Activated T-cell treated with anti-CD3 and anti-CD28 coated beads for 24 hours (primary cell): ENCODE data around the gene NEUROG2.
"Not testable (repeated sequence)": the region's sequence is repeated elsewhere in the genome, so short reads cannot be mapped to it uniquely, and the experiment has no call there.

Experiments
- DNase-seq: peaks from one replicate; pipeline ENCODE4 v3.0.0-alpha.2; 2020; ENCODE audit warnings: low read depth

Gene NEUROG2

DNA sequence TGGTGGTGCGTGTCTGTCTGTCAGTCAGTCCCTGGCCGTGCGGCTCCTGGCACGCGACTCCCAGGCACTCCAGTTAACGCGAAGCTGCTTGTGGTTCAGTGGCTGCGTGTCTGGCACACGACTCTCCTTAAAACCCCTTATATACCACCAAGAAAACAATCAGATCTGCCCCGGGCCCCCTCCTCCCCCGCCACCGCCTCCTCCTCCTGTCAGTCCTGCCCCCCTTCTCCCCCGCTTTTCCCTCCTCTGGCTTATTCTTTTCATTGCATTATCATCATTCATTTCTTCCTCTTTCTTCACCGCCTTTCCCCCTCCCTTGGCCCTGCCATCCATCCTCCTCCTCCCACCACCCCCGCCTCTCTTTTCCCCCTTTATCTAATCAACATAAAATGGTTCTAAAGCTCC lies at the start of gene NEUROG2:
TSS of gene NEUROG2 (minus strand) at position 115 of the 405 bp plus-strand sequence. CDS start 705 bp downstream, outside the sequence.
- no peak for DNase-seq

DNA sequence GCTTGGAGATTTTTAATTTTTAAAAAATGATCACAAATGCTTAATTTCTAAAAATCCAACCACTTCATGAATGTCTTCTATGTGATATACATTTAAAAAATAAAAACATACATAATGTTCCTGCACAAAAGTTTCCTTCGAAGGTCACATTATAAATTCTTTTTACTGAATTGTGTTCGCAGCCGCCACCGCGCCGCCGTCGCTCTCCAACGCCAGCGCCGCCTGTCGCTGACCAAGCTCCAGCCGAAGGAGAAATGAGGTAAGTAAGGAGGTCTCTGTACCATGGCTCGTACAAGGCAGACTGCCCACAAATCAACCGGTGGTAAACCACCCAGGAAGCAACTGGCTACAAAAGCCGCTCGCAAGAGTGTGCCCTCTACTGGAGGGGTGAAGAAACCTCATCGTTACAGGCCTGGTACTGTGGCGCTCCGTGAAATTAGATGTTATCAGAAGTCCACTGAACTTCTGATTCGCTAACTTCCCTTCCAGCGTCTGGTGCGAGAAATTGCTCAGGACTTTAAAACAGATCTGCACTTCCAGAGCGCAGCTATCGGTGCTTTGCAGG lies 48.8 kb upstream of the NEUROG2 start:
- no peak for DNase-seq

DNA sequence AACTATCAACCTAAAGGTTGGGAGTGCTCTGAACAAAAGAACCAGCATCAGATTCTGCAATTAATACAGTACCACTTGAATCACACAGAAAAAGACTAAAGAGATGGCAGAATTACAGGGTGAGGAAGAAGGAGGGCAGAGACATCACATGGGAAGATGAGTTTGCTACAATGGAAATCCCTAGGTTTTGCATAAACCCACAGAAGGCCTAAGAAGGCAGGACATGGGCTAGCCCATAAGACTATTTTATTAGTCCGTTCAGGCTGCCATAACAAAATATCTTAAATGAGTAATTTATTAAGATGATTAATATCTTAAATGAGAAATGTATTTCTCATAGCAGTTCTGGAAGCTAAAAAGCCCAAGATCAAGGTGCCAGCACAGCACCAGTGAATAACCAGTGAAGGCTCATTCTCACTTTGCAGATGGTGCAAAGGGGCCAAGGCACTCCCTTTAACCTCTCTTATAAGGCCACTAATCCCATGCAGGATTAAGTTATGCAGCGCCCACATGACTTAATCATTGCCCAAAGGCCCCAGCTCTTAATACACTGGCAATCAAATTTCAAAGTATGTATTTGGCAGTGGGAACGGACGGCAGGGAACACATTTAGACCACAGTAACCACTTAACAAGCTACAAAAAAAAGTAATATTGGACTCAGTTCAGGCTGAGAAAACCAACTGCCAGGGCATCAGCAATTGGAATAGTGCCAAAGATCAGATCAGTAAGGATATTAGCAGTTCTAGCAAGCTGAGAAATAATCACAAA lies 47.6 kb upstream of the NEUROG2 start:
- DNase-seq: no peak

DNA sequence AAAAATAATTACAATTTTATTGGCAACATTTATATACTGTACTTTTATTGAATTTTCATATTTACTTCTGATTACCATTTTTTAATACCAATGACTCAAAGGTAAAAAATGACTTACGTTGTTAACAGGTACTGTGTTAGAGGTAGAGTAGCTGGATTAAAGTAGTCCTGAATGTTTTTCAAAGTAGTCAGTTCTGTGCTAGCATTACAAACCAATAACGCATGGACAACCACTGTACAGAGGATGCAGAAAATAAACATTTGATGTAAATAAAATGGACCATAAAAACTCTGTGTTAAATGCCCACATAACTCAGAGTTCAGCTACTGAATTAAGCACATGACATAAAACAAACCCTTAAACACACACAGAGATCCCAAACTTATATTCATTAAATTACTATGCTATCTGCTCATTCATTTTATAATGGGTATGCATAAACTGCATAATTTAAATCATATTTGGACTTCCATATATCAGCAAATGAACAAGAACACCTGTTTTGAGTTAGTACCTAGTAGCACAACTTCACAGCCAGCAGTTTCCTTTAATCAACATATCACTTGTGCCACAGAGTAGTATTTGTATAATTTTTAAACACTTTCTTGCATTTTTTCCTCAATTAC lies 46.4 kb upstream of the NEUROG2 start:
- no peak for DNase-seq

DNA sequence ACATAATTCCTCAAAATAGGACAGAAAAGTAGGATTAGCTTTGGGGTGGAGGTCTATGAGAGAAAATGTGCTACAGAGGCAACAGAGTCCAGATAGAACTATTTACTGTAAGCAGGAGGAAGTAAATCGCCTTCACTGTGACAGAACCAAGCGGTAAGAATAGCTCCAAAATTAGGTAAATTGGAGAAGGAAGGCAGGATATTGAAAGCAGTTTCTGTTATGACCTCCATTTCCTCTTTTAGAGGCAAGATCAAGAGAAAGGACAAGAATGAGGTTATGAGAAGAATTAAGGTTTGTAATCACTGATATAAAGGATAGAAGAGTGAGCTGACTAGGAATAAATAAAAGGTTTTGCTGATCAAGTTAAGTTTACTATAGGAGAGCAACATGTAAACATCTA lies 44.1 kb upstream of the NEUROG2 start:
- DNase-seq: no peak

DNA sequence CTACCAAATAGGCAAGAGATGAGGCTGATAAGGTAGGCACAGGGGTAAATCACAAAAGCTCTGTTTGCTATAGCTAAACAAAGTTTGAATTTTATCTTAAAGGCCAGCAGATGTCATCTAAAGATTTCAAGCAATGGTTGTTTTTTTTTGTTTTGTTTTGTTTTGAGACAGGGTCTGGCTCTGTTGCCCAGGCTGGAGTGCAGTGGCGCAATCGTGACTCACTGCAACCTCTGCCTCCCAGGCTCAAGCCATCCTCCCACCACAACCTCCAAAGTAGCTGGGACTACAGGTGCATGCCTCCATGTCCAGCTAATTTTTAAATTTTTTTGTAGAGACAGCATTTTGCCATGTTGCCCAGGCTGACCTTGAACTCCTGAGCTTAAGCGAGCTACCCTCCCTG lies 43.1 kb upstream of the NEUROG2 start:
- DNase-seq: no peak

DNA sequence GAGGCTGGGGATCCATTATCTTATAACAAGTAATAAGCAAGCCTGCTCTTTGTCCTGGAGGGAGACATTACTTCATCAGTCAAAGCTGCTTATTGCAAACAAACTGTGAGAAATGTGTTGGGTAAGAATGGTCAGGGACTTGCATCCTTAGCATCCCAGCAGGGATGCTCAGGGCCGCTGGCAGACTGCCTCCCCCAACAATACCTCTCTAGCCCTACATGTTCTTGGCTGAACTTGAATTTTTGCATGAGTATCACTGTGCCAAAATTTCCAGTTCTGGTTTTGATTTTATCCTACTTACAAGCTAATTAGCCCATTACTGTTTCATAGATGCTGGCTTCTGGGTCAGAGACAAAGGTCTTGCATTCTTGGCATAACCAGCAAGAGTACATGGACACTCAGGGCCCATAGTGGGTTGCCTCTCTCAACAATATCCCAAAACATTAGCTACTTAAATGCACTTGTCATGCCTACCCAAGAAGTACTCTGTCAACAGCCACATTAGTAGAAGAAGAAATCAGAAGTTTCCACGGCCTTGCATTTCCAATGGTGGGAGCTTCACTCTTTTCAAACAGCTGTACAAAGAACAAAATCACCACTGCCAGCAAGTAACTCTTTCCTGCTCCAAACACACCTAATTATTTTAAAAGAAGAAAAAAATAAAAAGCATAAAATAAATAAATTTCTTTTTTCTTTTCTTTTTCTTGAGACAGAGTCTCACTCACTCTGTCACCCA lies 41.9 kb upstream of the NEUROG2 start:
- DNase-seq: no peak

DNA sequence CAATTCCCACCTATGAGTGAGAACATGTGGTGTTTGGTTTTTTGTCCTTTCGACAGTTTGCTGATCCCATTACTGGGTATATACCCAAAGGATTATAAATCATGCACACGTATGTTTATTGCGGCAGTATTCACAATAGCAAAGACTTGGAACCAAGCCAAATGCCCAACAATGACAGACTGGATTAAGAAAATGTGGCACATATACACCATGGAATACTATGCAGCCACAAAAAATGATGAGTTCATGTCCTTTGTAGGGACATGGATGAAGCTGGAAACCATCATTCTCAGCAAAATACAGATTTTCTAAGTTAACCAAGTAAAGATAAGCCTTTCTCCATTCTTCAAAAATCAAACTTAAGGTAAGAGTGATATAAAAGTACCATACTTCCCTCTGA lies 38.3 kb upstream of the NEUROG2 start:
- DNase-seq: not testable (repeated sequence)

DNA sequence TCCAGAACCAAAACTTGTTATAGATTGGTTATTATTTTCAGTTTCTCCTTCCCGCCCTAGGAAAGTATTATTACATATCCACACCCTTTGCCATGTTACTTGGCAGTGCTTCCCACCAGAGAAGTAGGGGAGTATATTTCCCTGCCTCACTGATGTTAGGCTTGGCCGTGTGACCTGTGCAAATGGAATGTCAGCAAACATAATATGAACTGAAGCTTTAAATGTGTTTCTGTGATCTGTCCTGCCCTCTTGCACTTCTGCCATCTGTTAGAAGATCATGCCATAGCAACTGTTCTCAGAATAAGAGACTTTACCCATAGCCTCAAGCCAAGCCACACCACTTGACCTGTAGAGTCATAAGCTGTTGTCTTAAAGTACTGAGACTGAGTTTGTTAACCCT lies 36.7 kb upstream of the NEUROG2 start:
- DNase-seq: no peak

DNA sequence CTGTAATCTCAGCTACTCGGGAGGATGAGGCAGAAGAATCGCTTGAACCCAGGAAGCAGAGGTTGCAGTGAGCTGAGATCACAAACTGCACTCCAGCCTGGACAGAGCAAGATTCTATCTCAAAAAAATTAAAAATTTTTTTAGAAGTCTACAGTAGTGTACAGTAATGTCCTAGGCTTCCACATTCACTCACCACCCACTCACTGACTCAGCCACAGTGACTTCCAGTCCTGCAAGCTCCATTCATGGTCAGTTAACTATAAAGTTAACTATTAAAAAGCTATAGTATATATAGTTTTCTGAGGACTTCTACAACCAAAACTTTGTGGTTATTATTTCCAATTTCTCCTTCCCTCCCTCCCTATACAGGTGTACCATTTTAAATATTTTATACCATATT lies 34.7 kb upstream of the NEUROG2 start:
- DNase-seq: no peak

DNA sequence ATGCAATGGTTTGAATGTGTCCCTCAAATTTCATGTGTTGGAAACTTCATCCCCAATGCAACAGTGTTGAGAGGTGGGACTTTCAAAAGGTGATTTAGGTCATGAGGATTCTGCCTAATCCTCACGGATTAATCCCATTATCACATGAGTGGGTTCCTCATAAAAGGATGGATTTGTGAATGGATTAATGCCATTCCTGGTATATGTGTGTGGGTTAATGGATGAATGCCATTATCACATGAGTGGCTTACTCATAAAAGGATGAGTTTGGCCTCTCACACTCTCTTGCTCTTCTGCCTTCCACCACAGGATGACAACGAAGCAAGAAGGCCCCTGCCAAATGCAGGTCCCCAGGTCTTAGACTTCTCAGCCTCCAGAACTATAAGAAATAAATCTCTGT lies 30.5 kb upstream of the NEUROG2 start:
- no peak for DNase-seq

DNA sequence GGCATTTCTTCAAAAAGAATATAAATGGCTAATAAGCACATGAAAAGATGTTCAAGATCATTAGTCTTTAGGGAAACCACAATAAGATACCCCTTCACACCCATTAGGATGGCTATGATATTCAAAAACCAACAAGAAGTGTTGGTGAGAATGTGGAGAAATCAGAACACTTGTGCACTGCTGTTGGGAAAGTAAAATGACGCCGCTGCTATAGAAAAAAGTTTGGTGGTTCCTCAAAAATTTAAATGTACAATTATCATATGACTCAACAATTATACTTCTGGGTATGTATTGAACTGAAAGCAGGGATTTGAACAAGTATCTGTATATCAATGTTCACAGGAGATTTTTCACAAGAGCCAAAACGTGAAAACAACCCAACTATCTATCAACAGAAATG lies 29.4 kb upstream of the NEUROG2 start:
- no peak for DNase-seq

DNA sequence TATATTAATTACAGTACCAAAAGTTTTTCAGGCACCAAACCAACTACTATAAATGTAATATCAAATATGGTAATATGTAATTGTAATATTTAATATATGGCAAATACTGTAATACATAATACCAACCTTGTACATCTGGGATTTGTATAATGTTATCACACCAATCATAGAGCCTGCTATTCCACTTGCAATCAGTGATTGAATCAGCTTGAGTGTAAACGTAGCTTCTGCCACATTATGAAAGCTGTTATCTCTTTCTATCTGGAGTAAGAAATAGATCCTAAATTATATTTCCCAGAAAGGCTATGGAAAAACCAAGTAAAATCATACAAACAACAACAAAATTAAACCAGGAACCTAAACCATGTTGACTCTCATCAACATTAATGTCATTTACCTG lies 24.7 kb upstream of the NEUROG2 start:
- DNase-seq: no peak

DNA sequence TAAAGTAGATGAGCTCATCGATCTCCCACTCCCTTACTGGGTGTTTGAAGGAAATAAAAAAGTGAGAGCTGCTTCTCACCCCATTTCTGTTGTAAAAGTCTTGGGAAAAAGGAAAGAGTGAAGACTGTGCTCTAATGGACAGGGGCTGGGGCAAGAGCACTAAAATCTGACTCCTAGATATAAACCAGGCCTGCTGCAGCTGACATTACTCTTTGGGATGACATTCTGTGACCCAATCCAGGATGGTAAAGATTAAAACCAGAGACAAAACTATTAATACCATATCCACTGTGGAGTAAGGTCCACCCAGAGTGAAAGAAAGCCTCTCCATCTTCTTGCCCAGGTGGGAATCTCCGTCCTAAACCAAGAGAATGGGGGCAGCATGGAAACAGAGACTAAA lies 20.1 kb upstream of the NEUROG2 start:
- no peak for DNase-seq

DNA sequence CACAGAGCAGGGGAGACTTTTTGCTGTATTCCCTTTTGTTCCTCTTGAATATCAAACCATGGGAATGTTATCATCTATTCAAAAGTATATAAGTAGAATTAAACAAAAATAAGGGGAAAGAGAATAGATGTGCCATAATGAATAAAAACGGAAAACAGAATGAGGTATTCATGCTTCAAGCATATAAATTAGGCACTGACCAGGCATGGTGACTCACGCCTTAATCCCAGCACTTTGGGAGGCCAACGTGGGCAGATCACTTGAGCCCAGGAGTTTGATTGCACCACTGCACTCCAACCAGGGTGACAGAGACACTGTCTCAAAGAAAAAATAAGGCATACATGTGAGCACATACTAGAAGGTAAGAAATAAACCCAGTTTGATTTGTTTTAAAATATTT lies 16.3 kb upstream of the NEUROG2 start:
- no peak for DNase-seq

DNA sequence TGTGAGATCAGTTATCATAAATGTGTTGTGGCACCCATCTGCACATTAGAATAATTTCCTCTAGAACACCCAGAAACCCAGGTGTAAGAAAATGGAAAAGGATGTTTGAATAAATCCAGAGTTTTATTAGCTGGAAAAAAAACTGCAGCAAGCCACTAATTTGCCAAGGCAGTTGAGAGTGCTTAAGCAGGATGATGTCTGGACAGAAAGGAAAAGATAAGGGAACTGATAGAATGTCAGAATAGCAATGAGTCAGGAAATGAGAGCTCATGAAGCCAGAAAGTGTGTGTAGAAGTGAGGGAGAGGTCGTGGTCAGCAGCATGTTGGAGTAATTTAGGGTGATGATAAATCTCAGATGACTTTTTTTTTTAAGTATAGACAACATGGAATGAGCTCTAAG lies 15.2 kb upstream of the NEUROG2 start:
- DNase-seq: no peak

DNA sequence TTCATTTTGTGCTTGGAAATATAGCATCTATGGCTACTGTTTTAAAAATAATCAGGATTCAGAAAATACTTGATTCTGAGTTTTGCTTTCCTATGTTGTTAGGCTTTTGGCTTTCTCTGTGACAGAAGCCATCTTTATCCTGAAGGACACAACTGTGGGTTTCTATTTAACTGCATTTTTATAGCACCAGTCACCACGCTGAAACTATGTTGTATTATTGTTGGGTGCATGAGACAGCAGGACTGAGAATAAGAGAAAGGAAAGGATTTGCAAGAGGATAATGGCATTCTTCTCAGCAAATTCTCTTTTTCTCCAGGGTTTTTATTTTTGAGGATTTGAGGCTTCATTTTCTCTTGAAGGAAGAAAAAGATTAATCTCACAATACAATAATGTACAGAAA lies 10.1 kb upstream of the NEUROG2 start:
- no peak for DNase-seq

DNA sequence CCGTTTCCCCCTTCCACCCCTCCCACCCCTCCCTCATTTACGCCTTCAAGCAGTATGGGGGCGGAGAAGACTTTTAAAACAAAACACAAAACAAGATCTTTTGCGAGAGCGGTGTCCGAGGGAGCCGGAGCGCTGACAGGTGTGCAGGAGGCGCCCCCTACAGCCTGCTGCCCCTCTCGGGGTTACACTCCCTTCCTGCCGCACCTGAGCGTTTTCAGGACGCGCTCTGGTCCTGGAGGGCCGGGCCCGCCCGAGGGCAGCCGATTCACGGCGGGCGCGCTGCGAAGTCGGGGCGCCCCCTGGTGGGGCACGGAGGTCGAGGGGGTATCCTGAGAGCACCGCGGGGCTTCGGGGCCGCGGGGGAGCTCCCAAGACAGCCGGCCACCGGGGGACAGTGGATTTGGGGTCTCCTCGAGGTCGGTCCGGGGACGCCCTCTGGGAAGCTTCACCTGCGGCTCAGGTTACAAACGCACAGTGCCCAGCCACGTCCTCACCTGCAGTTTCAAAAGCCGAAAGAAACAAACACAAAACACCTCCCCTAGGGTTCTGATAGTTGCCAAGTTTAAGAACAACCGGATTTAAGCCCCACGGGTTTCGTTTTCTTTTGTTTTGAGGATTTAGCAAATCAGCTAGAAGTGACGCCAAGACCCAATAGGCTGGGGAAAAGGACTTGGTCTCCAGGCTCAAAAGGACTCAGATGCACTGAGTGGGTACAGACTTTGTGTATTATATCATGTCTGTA lies 8.0 kb upstream of the NEUROG2 start:
- peak; percentile 54 for DNase-seq

DNA sequence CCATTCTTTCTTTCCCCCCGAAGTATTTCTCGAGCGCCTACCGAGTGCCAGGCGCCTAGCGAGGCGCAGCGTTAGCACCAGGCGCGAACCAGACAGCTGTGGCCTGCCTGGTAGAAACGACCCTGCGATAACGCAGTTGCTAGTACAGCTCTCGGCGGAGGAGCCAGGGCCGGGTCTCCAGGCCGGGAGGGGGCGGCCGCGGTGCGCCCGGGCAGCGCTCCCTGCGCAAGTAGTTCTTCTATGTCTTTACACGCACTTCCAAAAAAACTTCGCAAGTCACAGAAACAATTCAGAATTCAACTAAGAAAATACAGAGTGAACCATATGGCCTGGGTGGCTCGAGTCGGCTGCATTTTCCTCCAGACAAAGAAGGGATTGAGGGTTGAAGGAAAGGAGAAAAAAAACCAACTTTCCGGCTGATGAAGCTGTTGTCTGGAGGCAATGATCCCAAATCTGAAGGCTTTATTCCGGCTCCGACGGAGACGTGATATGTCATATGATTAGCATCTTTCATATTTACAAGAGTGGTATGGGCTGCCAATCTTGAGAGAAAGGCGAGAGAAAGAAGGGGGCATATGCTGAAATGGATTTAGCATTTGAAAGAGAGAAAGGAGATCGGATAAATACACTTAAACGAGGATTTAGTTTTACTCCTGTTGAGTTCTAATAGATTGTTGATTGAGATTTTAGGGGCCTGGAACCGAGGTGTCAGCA lies 7.2 kb upstream of the NEUROG2 start:
- DNase-seq: no peak

DNA sequence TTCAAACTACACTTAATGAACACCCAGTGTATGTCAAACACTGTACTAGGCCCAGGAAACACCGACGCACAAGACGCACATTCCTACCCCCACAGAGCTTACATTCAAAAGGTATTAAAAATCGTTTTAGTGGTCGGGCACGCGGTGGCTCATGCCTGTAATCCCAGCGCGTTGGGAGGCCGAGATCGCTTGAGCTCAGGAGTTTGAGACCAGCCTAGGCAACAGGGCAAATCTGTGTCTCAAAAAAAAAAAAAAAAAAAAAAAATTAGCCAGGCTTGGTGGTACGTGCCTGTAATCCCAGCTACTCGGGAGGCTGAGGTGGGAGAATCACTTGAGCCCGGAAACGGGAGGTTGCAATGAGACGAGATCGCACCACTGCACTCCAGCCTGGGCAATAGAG lies 6.5 kb upstream of the NEUROG2 start:
- not testable (repeated sequence) for DNase-seq
